ENCODE results near the gene MYO7B. TPM values are rescaled to one million over a fixed set of nuclear protein-coding genes. Genes with fewer than 3 reads are reported as not detected.

Gene MYO7B
- total RNA-seq, 2 experiments from 2014 or later, result 3.3 TPM; not detected in 1

- Histone ChIP-seq H4K20me1 (ENCODE audit: insufficient read depth, low read length) (no peaks in the 10 kb centered on the region), H3K4me2 (ENCODE audit: low read length) (peak overlapping the region; percentile 28; the same call in 1 of the 2 replicates), H3K27ac (ENCODE audit: low read depth, low read length, poor library complexity, severe bottlenecking) (no peak overlapping the region), H3K36me3 (ENCODE audit: insufficient read depth, low read length) (no peaks in the 10 kb centered on the region), H3K9me2 (ENCODE audit: insufficient read depth, low read length) (no peaks in the 10 kb centered on the region), H3K4me1 (ENCODE audit: insufficient read depth, low read length, poor library complexity, severe bottlenecking) (peaks cover 16% of the 10 kb centered on the region), H3K79me2 (ENCODE audit: insufficient read depth, low read depth, low read length) (no peaks in the 10 kb centered on the region), H3K4me3 (ENCODE audit: low read depth, low read length, poor library complexity, severe bottlenecking) (no peak overlapping the region), H3K9me3 (ENCODE audit: low read length) (no peaks in the 10 kb centered on the region), H2AFZ (ENCODE audit: low read length) (no peak overlapping the region)
- TF ChIP-seq CTCF (conservative IDR thresholded peaks at IDR 0.05; ENCODE audit: low read length) (peak; percentile 59), EZH2phosphoT487 (IDR thresholded peaks at IDR 0.05; ENCODE audit: borderline replicate concordance, low read depth, low read length) (no peak)
- POLR2A ChIA-PET, result interaction anchor here (0.7 to 2.2 kb wide), 9 partner anchors 8 to 65 kb away, joined by 3 to 8 read pairs (median 4); partner anchors contain the start of gene IWS1
- peak; percentile 39 for DNase-seq (ENCODE audit: low spot score)
- intact Hi-C loops (cut with micrococcal nuclease; ENCODE audit: unreplicated experiment), result loop anchor here (5.0 kb wide), 1 partner anchor 127 kb away; the partner anchor contains the start of gene SFT2D3
- CTCF ChIA-PET (ENCODE audit: unreplicated experiment), result interaction anchor here (0.6 to 2.3 kb wide), 3 partner anchors 16 to 433 kb away, joined by 3 to 13 read pairs (median 3); no protein-coding TSS in a partner anchor
- no TSS peak for BruUV-seq (replicated peaks)
These were observed 39.8 kb downstream of the MYO7B start for GRCh38 chr2:127575185-127575765.

DNA sequence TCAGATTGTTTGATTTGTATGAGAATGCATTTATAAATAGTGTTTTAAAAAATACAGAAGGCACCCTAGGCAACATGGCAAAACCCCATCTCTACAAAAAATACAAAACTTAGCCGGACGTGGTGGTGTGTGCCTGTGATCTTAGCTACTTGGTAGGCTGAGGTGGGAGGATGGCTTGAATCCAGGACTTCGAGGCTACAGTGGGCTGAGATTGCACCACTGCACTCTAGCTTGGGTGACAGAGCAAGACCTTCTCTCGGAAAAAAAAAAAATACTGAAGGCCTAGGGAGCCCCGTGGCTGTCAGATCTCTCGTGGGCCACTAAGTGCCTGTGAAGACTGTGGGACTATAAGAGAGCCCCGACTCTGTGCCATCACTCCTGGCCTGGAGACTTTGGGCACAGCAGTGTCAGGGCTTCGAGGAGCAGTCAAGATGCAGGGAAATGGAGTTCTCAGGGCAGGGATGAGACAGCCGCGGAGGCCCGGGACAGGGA is 40.5 kb downstream of the MYO7B start:
- Histone ChIP-seq H4K20me1 (ENCODE audit: insufficient read depth, low read length) (no peaks in the 10 kb centered on the region), H3K4me2 (ENCODE audit: low read length) (peak overlapping the region; percentile 28; the same call in 1 of the 2 replicates), H3K4me3 (ENCODE audit: low read depth, low read length, poor library complexity, severe bottlenecking) (no peak overlapping the region), H3K79me2 (ENCODE audit: insufficient read depth, low read depth, low read length) (no peaks in the 10 kb centered on the region), H3K9me2 (ENCODE audit: insufficient read depth, low read length) (no peaks in the 10 kb centered on the region), H2AFZ (ENCODE audit: low read length) (no peak overlapping the region), H3K4me1 (ENCODE audit: insufficient read depth, low read length, poor library complexity, severe bottlenecking) (peaks cover 16% of the 10 kb centered on the region), H3K36me3 (ENCODE audit: insufficient read depth, low read length) (no peaks in the 10 kb centered on the region), H3K9me3 (ENCODE audit: low read length) (no peaks in the 10 kb centered on the region), H3K27ac (ENCODE audit: low read depth, low read length, poor library complexity, severe bottlenecking) (no peak overlapping the region)
- CTCF ChIA-PET (ENCODE audit: unreplicated experiment), result interaction anchor here (0.6 to 2.3 kb wide), 2 partner anchors 15 to 74 kb away, joined by 3 to 13 read pairs; no protein-coding TSS in a partner anchor
- intact Hi-C loops (cut with micrococcal nuclease; ENCODE audit: unreplicated experiment), result loop anchor here (5.0 kb wide), 1 partner anchor 126 kb away; the partner anchor contains the start of gene SFT2D3
- TF ChIP-seq EZH2phosphoT487 (IDR thresholded peaks at IDR 0.05; ENCODE audit: borderline replicate concordance, low read depth, low read length), result no peak
- TF ChIP-seq CTCF (conservative IDR thresholded peaks at IDR 0.05; ENCODE audit: low read length), result no peak
- POLR2A ChIA-PET, result interaction anchor here (0.7 to 2.2 kb wide), 8 partner anchors 9 to 64 kb away, joined by 3 to 8 read pairs (median 4); partner anchors contain the start of gene IWS1
- BruUV-seq (replicated peaks), result no TSS peak
- no peak for DNase-seq (ENCODE audit: low spot score)
